A549 (cell line): ENCODE measurements around the gene KCNMA1. TPM values are rescaled to one million over a fixed set of nuclear protein-coding genes. Genes with fewer than 3 reads are reported as not detected.

Experiments used
- ATAC-seq, 2 experiments: fragments of 200-7000 bp in 1 of 2; fragments of >200 bp in 1 of 2; cut with Nextera tagmentation in 1 of 2; cut with Tn5 transposase in 1 of 2; 3 replicates each; pipeline versions ENCODE4 v1.8.0 to v1.9.1; 2018 to 2020; ENCODE audit warnings: mild to moderate bottlenecking in 1 of 2, moderate library complexity in 1 of 2
- CTCF ChIA-PET: fragments of 300-600 bp; sonication (Branson Sonifier 250); formaldehyde crosslinking; extraction: SDS; loops from one replicate; lab custom pipeline; 2021; ENCODE audit warnings: antibody characterized with exemption, inconsistent platforms; lab: Yijun Ruan, JAX
- POLR2A ChIA-PET: fragments of 350-600 bp; formaldehyde crosslinking; extraction: SDS; loops from one replicate; lab custom pipeline; 2021; ENCODE audit warnings: antibody characterized with exemption, inconsistent platforms; lab: Yijun Ruan, JAX
- DNase-seq, 2 experiments: peaks; one replicate each; pipeline versions ENCODE4 v3.0.0 to v3.0.0-alpha.2; 2011 to 2016; ENCODE audit warnings: low read depth in 1 of 2, low spot score in 1 of 2
- FAIRE-seq: peaks from 2 replicates; lab custom pipeline; 2011; peaks lifted over from hg19 to GRCh38; lab: Jason Lieb, UNC
- H3K27ac ChIP-seq, 2 experiments: fragments of >200 bp; sonication (Bioruptor Twin); formaldehyde crosslinking; 3 replicates each; pipeline ENCODE4 v1.5.1; 2016 to 2017
- H3K4me1 ChIP-seq: fragments of >200 bp; sonication (Bioruptor Twin); formaldehyde crosslinking; 3 replicates; pipeline ENCODE4 v1.6.1; 2016
- H3K4me2 ChIP-seq: fragments of >200 bp; sonication (Bioruptor Twin); formaldehyde crosslinking; 3 replicates; pipeline ENCODE4 v1.6.1; 2016
- H3K4me3 ChIP-seq: fragments of >200 bp; sonication (Bioruptor Twin); formaldehyde crosslinking; 3 replicates; pipeline ENCODE4 v1.5.1; 2016
- H3K9me3 ChIP-seq: fragments of >200 bp; sonication (Bioruptor Twin); formaldehyde crosslinking; 3 replicates; pipeline ENCODE4 v1.6.1; 2016
- BHLHE40 ChIP-seq: IDR thresholded peaks from 2 replicates; pipeline ENCODE4 v1.6.1; 2012; ENCODE audit warnings: low read depth, low read length, inconsistent platforms
- EHMT2 ChIP-seq: fragments of 200-600 bp; sonication (generic); IDR thresholded peaks from 2 replicates; pipeline ENCODE4 v1.6.1; 2016; ENCODE audit warnings: antibody characterized with exemption, low read depth, mild to moderate bottlenecking, moderate library complexity
- EP300 ChIP-seq, 2 experiments: fragments of >200 bp; sonication (Bioruptor Twin); formaldehyde crosslinking; IDR thresholded peaks; 2 replicates in 1 of 2; 3 replicates in 1 of 2; pipeline ENCODE4 v1.6.1; 2016 to 2017
- ESRRA ChIP-seq: fragments of 150-350 bp; IDR thresholded peaks from 2 replicates; pipeline ENCODE4 v1.6.1; 2014; ENCODE audit warnings: mild to moderate bottlenecking, low read length, borderline replicate concordance
- FOSB ChIP-seq: fragments of 250-450 bp; sonication (Bioruptor Pico); IDR thresholded peaks from 2 replicates; pipeline ENCODE4 v1.5.0; 2020; ENCODE audit warnings: mild to moderate bottlenecking, moderate library complexity
- GATA3 ChIP-seq: IDR thresholded peaks from 2 replicates; pipeline ENCODE4 v1.6.1; 2012; ENCODE audit warnings: borderline replicate concordance
- HEYL ChIP-seq: fragments of 250-450 bp; sonication (Bioruptor Pico); IDR thresholded peaks from 2 replicates; pipeline ENCODE4 v1.8.0; 2021; ENCODE audit warnings: mild to moderate bottlenecking, moderate library complexity
- HOXA7 ChIP-seq: fragments of 250-450 bp; sonication (Bioruptor Pico); IDR thresholded peaks from 2 replicates; pipeline ENCODE4 v1.5.0; 2020; ENCODE audit warnings: mild to moderate bottlenecking, moderate library complexity
- KDM1A ChIP-seq: fragments of 200-600 bp; sonication (generic); IDR thresholded peaks from 2 replicates; pipeline ENCODE4 v1.6.1; 2016; ENCODE audit warnings: low read depth, mild to moderate bottlenecking
- KDM5A ChIP-seq: fragments of 200-600 bp; sonication (generic); IDR thresholded peaks from 2 replicates; pipeline ENCODE4 v1.6.1; 2016; ENCODE audit warnings: antibody characterized with exemption, mild to moderate bottlenecking
- MAFK ChIP-seq: fragments of 450-650 bp; IDR thresholded peaks from 2 replicates; pipeline ENCODE4 v1.6.1; 2014; ENCODE audit not compliant: partially characterized antibody
- MAX ChIP-seq: IDR thresholded peaks from 2 replicates; pipeline ENCODE4 v1.6.1; 2012
- MAZ ChIP-seq: fragments of 150-350 bp; IDR thresholded peaks from 2 replicates; pipeline ENCODE4 v1.6.1; 2014; ENCODE audit warnings: antibody characterized with exemption, low read depth, low read length, borderline replicate concordance
- NFE2L2 ChIP-seq: fragments of 150-350 bp; conservative IDR thresholded peaks from 2 replicates; pipeline ENCODE4 v1.6.1; 2014; ENCODE audit warnings: low read length
- NPAS2 ChIP-seq: fragments of 250-450 bp; sonication (Bioruptor Pico); IDR thresholded peaks from 2 replicates; pipeline ENCODE4 v1.8.0; 2022; ENCODE audit warnings: mild to moderate bottlenecking, moderate library complexity, borderline replicate concordance
- POLR2A ChIP-seq: IDR thresholded peaks from 2 replicates; pipeline ENCODE4 v1.6.1; 2012; ENCODE audit warnings: mild to moderate bottlenecking, low read length
- RNF2 ChIP-seq: fragments of 200-600 bp; sonication (generic); IDR thresholded peaks from 2 replicates; pipeline ENCODE4 v1.6.1; 2016; ENCODE audit warnings: low read depth, mild to moderate bottlenecking, antibody characterized with exemption, moderate library complexity, borderline replicate concordance
- SMC3 ChIP-seq: fragments of >200 bp; sonication (Bioruptor Twin); formaldehyde crosslinking; IDR thresholded peaks from 3 replicates; pipeline ENCODE4 v1.6.1; 2018; ENCODE audit warnings: inconsistent platforms
- ZNF302 ChIP-seq: fragments of 250-450 bp; sonication (Bioruptor Pico); IDR thresholded peaks from 2 replicates; pipeline ENCODE4 v1.9.0; 2021; ENCODE audit warnings: inconsistent platforms, mild to moderate bottlenecking, moderate library complexity
- WGBS: methylation state at CpG from one replicate; pipeline ENCODE4 v1.1.6; 2017; ENCODE audit errors: missing lambda C conversion rate; 5-methylcytosine and 5-hydroxymethylcytosine counted together
- polyA plus RNA-seq, 4 experiments: library from polyadenylated mRNA; depleted of rRNA in 3 of 4; stranded (reverse); fragments of >200 nt; fragmentation: RNase III in 1 of 4; extraction: RNeasy Plus Mini Kit Qiagen cat#74134 plus additional on column Dnase treatment in 1 of 4; gene quantifications; 2 replicates in 3 of 4; 3 replicates in 1 of 4; pipeline ENCODE4 v1.2.3, GENCODE V29; 2011 to 2017
- TF ChIP-seq, protein P1 (sequence below): fragments of 200-600 bp; sonication (generic); IDR thresholded peaks from 2 replicates; pipeline ENCODE4 v1.6.1; 2016; ENCODE audit warnings: antibody characterized with exemption, mild to moderate bottlenecking, moderate library complexity
- TF ChIP-seq, protein P2 (sequence below): fragments of >200 bp; sonication (Bioruptor Twin); formaldehyde crosslinking; IDR thresholded peaks from 3 replicates; pipeline ENCODE4 v1.6.1; 2016

Gene KCNMA1
- polyA plus RNA-seq, 2 of the 4 experiments (the other 2 are of a cell fraction) = 14.9 to 30.6 TPM

DNA sequence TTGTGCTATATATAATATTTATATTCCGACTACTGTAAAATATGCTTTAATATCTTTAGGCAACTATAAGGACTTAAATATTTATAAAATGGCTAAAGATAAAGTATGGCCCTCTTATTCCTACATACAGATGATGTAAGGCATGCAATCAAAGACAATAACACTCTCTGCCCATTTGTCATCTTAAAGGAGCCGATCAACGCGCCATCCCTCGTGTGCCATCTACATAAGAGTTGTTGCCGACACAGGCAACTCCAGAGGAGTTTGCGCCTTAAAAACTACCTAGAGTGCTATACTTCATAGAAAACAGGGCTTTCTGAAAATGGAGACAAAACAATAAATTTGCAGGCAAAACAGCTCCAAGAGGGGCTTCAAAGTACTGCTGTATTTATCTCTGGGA is 709.0 kb downstream of the KCNMA1 start:
- H3K4me2 ChIP-seq = no peak overlapping the region
- H3K9me3 ChIP-seq = no peaks in the 10 kb centered on the region
- 96% methylated on average over 7 of the region's 7 CpGs for WGBS
- TF ChIP-seq NPAS2 = no peak
- TF ChIP-seq ESRRA = no peak
- no peak for TF ChIP-seq NFE2L2
- H3K27ac ChIP-seq = no peak overlapping the region
- no peak for FAIRE-seq
- ChIA-PET POLR2A (no interaction called here), CTCF (no interaction called here)
- ATAC-seq = no peak
- no peak for DNase-seq
- no peak overlapping the region for H3K4me3 ChIP-seq
- H3K4me1 ChIP-seq = no peaks in the 10 kb centered on the region

GRCh38 chr10:76925636-76926405 is 711.8 kb downstream of the KCNMA1 start:
- Histone ChIP-seq H3K4me2 (no peak overlapping the region), H3K27ac (no peak overlapping the region), H3K9me3 (no peaks in the 10 kb centered on the region), H3K4me1 (no peaks in the 10 kb centered on the region), H3K4me3 (no peak overlapping the region)
- ChIA-PET CTCF (no interaction called here), POLR2A (no interaction called here)
- TF ChIP-seq FOSB (CRISPR knock-in tag) (no peak), POLR2A (no peak), NFE2L2 (no peak), MAZ (no peak), GATA3 (no peak), EHMT2 (no peak), KDM5A (no peak), ZNF302 (CRISPR knock-in tag) (no peak), HEYL (no peak), HOXA7 (CRISPR knock-in tag) (no peak), KDM1A (no peak), MAFK (no peak), MAX (no peak), SMC3 (no peak), BHLHE40 (no peak), EP300 (IDR thresholded peaks at IDR 0.05) (no peak), RNF2 (no peak)
- TF ChIP-seq, protein P1, sequence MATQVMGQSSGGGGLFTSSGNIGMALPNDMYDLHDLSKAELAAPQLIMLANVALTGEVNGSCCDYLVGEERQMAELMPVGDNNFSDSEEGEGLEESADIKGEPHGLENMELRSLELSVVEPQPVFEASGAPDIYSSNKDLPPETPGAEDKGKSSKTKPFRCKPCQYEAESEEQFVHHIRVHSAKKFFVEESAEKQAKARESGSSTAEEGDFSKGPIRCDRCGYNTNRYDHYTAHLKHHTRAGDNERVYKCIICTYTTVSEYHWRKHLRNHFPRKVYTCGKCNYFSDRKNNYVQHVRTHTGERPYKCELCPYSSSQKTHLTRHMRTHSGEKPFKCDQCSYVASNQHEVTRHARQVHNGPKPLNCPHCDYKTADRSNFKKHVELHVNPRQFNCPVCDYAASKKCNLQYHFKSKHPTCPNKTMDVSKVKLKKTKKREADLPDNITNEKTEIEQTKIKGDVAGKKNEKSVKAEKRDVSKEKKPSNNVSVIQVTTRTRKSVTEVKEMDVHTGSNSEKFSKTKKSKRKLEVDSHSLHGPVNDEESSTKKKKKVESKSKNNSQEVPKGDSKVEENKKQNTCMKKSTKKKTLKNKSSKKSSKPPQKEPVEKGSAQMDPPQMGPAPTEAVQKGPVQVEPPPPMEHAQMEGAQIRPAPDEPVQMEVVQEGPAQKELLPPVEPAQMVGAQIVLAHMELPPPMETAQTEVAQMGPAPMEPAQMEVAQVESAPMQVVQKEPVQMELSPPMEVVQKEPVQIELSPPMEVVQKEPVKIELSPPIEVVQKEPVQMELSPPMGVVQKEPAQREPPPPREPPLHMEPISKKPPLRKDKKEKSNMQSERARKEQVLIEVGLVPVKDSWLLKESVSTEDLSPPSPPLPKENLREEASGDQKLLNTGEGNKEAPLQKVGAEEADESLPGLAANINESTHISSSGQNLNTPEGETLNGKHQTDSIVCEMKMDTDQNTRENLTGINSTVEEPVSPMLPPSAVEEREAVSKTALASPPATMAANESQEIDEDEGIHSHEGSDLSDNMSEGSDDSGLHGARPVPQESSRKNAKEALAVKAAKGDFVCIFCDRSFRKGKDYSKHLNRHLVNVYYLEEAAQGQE = no peak
- TF ChIP-seq, protein P2, sequence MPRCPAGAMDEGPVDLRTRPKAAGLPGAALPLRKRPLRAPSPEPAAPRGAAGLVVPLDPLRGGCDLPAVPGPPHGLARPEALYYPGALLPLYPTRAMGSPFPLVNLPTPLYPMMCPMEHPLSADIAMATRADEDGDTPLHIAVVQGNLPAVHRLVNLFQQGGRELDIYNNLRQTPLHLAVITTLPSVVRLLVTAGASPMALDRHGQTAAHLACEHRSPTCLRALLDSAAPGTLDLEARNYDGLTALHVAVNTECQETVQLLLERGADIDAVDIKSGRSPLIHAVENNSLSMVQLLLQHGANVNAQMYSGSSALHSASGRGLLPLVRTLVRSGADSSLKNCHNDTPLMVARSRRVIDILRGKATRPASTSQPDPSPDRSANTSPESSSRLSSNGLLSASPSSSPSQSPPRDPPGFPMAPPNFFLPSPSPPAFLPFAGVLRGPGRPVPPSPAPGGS = no peak
- no peak for ATAC-seq
- WGBS = 50% methylated on average over 6 of the region's 6 CpGs
- no peak for FAIRE-seq
- no peak for DNase-seq
